ENCODE measurements around the gene NF1. TPM values are rescaled to one million over a fixed set of nuclear protein-coding genes. Genes with fewer than 3 reads are reported as not detected.

The NF1 gene
- total and polyA plus RNA-seq, 2 of the 13 experiments (the other 11 are each of a cell fraction or from before 2014, with no cell fraction given) = 21.5 to 26.5 TPM

DNA sequence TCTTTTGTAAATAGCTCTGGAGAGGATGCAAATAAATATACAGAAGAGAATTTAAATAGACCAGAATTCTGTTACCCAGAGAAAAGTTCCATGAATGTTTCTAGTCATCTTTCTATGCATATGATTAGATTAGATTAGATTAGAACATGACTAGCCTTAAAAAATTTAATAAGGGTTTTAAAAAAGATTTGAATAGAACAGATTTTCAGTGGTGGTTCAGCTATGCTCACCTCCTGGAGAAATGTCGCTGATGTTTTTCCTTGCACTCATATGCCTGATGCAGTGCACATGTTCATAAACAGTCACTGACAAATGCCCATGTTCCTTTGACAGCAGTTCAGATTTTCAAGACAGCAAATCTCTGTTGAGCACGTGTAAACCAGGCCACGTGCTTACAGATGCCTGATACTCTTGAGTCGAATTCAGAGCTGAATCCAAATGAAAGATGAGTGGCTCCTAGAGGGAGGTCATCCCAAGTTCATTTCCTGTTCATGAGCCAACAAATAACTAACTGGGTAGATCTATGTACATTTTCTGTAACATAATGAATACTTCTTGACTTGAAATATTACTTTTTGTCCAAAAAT, 276.8 kb downstream of the NF1 start (continued):
- TF ChIP-seq, protein P1, sequence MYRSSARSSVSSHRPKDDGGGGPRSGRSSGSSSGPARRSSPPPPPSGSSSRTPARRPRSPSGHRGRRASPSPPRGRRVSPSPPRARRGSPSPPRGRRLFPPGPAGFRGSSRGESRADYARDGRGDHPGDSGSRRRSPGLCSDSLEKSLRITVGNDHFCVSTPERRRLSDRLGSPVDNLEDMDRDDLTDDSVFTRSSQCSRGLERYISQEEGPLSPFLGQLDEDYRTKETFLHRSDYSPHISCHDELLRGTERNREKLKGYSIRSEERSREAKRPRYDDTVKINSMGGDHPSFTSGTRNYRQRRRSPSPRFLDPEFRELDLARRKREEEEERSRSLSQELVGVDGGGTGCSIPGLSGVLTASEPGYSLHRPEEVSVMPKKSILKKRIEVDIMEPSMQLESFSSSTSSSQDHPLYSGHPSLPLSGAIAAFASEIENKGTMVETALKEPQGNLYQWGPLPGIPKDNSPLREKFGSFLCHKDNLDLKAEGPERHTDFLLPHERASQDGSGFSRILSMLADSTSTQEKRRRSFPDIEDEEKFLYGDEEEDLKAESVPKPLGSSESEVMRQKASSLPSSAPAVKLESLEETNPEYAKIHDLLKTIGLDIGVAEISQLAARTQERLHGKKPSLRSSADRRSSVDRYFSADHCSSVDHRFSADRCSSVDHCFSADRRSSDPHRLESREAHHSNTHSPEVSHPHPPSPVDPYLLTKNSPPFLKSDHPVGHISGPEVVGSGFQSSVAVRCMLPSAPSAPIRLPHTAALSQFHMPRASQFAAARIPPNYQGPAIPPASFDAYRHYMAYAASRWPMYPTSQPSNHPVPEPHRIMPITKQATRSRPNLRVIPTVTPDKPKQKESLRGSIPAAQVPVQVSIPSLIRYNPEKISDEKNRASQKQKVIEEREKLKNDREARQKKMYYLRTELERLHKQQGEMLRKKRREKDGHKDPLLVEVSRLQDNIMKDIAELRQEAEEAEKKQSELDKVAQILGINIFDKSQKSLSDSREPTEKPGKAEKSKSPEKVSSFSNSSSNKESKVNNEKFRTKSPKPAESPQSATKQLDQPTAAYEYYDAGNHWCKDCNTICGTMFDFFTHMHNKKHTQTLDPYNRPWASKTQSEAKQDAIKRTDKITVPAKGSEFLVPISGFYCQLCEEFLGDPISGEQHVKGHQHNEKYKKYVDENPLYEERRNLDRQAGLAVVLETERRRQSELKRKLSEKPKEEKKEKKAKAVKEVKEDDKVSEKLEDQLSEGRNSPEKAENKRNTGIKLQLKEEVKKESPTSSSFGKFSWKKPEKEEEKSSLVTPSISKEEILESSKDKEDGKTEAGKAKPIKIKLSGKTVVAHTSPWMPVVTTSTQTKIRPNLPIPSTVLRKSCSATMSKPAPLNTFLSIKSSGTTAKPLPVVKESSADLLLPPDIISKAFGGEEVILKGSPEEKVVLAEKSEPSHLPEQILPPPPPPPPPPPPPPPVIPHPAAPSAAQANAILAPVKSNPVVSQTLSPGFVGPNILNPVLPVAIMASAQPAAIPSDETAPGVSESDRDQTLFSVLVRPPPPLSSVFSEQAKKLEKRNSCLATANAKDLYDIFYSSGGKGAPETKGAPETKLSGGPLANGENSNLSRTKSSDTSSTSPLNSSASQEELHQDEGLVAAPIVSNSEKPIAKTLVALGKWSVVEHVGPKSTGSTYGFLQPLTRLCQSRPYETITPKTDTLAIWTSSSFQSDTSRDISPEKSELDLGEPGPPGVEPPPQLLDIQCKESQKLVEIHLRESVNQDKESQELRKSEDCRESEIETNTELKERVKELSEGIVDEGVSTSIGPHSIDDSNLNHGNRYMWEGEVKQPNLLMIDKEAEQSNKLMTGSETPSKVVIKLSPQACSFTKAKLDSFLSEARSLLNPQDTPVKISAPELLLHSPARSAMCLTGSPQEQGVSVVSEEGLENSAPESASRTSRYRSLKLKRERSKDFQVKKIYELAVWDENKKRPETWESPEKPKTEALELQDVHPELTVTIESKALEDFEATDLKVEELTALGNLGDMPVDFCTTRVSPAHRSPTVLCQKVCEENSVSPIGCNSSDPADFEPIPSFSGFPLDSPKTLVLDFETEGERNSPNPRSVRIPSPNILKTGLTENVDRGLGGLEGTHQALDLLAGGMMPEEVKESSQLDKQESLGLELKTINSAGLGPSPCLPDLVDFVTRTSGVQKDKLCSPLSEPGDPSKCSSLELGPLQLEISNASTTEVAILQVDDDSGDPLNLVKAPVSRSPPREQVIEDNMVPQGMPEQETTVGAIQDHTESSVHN (CRISPR knock-in tag; IDR thresholded peaks at IDR 0.05) = no peak
- TF ChIP-seq, protein P2, sequence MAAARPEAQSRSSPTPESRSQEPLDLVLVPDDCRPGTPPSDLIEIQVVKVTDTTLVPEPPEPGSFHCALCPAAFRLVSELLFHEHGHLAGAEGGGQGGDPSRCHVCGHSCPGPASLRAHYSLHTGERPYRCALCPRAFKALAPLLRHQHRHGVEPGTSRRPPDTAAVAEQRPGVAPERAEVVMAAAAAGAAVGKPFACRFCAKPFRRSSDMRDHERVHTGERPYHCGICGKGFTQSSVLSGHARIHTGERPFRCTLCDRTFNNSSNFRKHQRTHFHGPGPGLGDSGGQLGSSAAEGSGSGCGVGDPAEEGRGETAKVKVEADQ (CRISPR knock-in tag; IDR thresholded peaks at IDR 0.05; ENCODE audit: borderline replicate concordance) = no peak
- TF ChIP-seq, protein P3, sequence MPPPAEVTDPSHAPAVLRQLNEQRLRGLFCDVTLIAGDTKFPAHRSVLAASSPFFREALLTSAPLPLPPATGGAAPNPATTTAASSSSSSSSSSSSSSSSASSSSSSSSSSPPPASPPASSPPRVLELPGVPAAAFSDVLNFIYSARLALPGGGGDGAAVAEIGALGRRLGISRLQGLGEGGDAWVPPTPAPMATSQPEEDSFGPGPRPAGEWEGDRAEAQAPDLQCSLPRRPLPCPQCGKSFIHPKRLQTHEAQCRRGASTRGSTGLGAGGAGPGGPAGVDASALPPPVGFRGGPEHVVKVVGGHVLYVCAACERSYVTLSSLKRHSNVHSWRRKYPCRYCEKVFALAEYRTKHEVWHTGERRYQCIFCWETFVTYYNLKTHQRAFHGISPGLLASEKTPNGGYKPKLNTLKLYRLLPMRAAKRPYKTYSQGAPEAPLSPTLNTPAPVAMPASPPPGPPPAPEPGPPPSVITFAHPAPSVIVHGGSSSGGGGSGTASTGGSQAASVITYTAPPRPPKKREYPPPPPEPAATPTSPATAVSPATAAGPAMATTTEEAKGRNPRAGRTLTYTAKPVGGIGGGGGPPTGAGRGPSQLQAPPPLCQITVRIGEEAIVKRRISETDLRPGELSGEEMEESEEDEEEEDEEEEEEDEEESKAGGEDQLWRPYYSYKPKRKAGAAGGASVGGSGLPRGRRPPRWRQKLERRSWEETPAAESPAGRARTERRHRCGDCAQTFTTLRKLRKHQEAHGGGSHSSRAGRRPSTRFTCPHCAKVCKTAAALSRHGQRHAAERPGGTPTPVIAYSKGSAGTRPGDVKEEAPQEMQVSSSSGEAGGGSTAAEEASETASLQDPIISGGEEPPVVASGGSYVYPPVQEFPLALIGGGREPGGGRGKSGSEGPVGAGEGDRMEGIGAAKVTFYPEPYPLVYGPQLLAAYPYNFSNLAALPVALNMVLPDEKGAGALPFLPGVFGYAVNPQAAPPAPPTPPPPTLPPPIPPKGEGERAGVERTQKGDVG (CRISPR knock-in tag; IDR thresholded peaks at IDR 0.05; ENCODE audit: borderline replicate concordance) = no peak
- TF ChIP-seq HNF4A (CRISPR knock-in tag; IDR thresholded peaks at IDR 0.05) (no peak), MLLT10 (CRISPR knock-in tag; IDR thresholded peaks at IDR 0.05) (no peak), IKZF1 (IDR thresholded peaks at IDR 0.05) (no peak)
